ENCODE measurements around the gene PHACTR3.

DNA sequence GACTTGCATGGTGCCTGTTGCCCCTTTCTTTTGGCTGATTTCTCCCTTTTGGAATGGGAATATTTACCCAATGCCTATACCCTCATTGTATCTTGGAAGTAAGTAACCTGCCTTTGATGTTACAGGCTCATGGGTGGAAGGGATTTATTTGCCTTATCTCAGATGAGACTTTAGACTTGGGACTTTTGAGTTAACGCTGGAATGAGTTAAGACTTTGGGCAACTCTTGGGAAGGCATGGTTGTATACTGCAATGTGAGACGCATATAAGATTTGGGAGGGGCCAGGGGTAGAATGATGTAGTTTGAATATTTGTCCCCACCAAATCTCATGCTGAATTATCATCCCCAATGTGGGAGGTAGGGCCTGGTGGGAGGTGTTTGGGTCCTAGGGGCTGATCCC lies 253.6 kb downstream of the PHACTR3 start:
- TF ChIP-seq, protein P1, sequence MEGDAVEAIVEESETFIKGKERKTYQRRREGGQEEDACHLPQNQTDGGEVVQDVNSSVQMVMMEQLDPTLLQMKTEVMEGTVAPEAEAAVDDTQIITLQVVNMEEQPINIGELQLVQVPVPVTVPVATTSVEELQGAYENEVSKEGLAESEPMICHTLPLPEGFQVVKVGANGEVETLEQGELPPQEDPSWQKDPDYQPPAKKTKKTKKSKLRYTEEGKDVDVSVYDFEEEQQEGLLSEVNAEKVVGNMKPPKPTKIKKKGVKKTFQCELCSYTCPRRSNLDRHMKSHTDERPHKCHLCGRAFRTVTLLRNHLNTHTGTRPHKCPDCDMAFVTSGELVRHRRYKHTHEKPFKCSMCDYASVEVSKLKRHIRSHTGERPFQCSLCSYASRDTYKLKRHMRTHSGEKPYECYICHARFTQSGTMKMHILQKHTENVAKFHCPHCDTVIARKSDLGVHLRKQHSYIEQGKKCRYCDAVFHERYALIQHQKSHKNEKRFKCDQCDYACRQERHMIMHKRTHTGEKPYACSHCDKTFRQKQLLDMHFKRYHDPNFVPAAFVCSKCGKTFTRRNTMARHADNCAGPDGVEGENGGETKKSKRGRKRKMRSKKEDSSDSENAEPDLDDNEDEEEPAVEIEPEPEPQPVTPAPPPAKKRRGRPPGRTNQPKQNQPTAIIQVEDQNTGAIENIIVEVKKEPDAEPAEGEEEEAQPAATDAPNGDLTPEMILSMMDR (conservative IDR thresholded peaks at IDR 0.05 in 1 of 2, IDR thresholded peaks at IDR 0.05 in 1 of 2; ENCODE audit: low read depth in 1 of 2, low read length in 2 of 2) = no peak
- no peak for TF ChIP-seq EZH2 (IDR thresholded peaks at IDR 0.05; ENCODE audit: low read length, missing control alignments)
